Ovary (tissue), 1 donor: ENCODE data around the gene COBL.

ENCODE experiments used
- EP300 ChIP-seq: sonication (generic); formaldehyde crosslinking; IDR thresholded peaks from one replicate; pipeline ENCODE4 v1.6.1; 2017; ENCODE audit warnings: antibody characterized with exemption
- POLR2A ChIP-seq: fragments of 450-650 bp; IDR thresholded peaks from one replicate; pipeline ENCODE4 v1.6.1; 2017; ENCODE audit warnings: antibody characterized with exemption, mild to moderate bottlenecking, moderate library complexity

DNA sequence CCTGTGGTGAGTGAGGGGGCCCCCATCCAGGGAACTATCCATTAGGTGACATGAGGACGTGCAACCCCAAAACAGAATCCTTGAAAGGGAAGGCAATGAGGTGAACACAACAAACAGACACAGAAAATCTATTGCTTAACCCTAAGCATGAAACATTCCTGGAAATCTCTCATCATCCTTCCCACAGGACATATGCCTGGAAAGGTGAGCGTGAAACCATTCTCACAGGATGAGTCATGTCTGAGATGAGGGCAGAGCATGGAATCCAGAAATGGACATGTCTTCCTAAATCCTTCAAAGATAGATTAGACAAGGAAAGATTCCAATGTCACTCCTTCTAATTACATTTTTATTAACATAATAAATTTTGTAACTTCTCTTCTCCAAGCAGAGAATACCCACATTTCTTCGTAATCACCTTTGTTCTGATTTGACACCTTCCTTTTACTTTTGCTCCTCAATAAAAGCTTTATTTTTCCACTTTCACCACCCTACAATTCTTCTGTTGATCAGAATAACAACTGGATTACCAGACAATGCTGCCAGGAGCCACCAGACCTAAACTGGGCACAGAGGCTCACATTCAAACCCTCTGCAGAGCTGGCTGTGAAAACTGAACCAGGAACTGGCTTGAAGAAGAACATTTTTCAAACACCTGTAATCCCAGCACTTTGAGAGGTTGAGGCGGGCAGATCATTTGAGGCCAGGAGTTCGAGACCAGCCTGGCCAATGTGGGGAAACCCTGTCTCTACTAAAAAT lies 67.2 kb downstream of the COBL start:
- TF ChIP-seq POLR2A (no peak), EP300 (no peak)
